ENCODE results near the gene SNRPA1.

Gene SNRPA1

GRCh38 chr15:101310508-101310907, 15.5 kb upstream of the SNRPA1 start:
- no peak overlapping the region for H3K4me3 ChIP-seq (replicated peaks; ENCODE audit: low read depth, low read length)
- TF ChIP-seq CTCF (IDR thresholded peaks at IDR 0.05; ENCODE audit: low read length, missing control alignments): no peak
- DNase-seq (ENCODE audit: low read depth): no peak

DNA sequence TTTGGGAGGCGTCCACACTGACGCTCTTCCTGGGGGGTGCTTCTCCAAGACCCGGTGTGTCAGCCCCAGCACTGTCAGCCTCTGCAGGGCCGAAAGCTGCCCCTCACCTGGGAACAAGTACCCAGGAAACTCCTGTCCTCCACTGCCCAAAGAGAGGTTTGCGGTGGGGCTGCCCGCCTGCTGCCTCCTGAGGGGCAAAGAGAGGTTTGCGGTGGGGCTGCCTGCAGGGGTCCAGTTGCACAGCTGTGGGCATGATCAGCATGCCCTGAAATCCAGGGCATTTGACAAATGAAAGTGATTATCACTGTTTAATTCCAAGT, 15.1 kb upstream of the SNRPA1 start:
- no peak for DNase-seq (ENCODE audit: low read depth)
- no peak overlapping the region for H3K4me3 ChIP-seq (replicated peaks; ENCODE audit: low read depth, low read length)
- TF ChIP-seq CTCF (IDR thresholded peaks at IDR 0.05; ENCODE audit: low read length, missing control alignments): no peak

GRCh38 chr15:101309436-101310160, 14.6 kb upstream of the SNRPA1 start:
- TF ChIP-seq CTCF (IDR thresholded peaks at IDR 0.05; ENCODE audit: low read length, missing control alignments): no peak
- DNase-seq (ENCODE audit: low read depth): no peak

DNA sequence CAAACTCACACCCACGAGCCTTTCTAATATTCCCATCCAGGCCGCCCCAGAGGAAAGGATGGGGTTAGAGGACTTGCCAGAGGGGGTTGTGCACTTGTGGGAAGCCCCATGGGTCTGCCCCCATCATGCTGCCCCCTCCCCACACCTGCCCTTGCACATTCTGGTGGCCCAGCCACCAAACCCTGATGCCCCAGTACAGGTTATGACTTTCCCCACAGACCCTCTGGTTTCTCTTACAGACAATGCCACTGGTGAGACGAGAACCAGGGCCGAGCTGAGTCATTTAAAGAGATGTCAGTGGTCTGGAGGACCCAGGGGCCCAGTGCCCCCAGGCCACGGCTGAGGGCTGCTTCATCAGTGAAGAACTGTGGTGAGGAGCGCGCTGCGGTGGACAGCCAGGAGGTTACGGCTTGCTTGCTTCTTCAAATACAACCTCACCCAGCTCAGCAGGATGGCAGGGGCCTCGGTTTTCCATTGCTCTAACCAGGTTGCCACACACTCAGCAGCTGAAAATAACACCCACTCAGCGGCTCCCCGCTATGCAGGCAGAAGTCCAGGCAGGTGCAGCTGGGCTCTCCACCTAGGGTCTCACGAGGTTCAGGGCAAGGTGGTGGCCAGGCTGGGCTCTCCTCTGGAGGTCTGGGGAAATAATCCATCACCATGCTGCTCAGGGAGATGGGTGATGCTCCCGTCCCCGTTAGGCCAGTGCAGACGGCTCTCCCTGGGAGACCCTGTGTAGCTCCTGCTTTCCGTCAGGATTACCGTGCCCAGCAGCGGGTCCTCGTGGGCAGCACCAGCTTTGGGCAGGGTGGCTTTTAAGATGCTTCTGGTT, 13.8 kb upstream of the SNRPA1 start:
- TF ChIP-seq CTCF (IDR thresholded peaks at IDR 0.05; ENCODE audit: low read length, missing control alignments): no peak
- no peak for DNase-seq (ENCODE audit: low read depth)

More at GRCh38 chr15:101309436-101310160, 14.6 kb upstream of the SNRPA1 start:
- no peak overlapping the region for H3K4me3 ChIP-seq (replicated peaks; ENCODE audit: low read depth, low read length)

GRCh38 chr15:101307897-101308603, 13.0 kb upstream of the SNRPA1 start:
- no peak for TF ChIP-seq CTCF (IDR thresholded peaks at IDR 0.05; ENCODE audit: low read length, missing control alignments)
- no peak for DNase-seq (ENCODE audit: low read depth)

More for the DNA sequence above, 13.8 kb upstream of the SNRPA1 start:
- no peak overlapping the region for H3K4me3 ChIP-seq (replicated peaks; ENCODE audit: low read depth, low read length)

GRCh38 chr15:101307048-101307896, 12.2 kb upstream of the SNRPA1 start:
- no peak for DNase-seq (ENCODE audit: low read depth)
- no peak for TF ChIP-seq CTCF (IDR thresholded peaks at IDR 0.05; ENCODE audit: low read length, missing control alignments)
- no peak overlapping the region for H3K4me3 ChIP-seq (replicated peaks; ENCODE audit: low read depth, low read length)

More at GRCh38 chr15:101307897-101308603, 13.0 kb upstream of the SNRPA1 start:
- H3K4me3 ChIP-seq (replicated peaks; ENCODE audit: low read depth, low read length): no peak overlapping the region
